NB4 (cell line): ENCODE measurements around the gene MGA.

Experiments used
- CTCF ChIP-seq: IDR thresholded peaks from one replicate; pipeline ENCODE4 v1.5.1; 2012; ENCODE audit warnings: low read depth, low read length
- MAX ChIP-seq: IDR thresholded peaks from 2 replicates; pipeline ENCODE4 v1.6.1; 2011; ENCODE audit warnings: low read depth, low read length
- MYC ChIP-seq: IDR thresholded peaks from 2 replicates; pipeline ENCODE4 v1.6.1; 2011; ENCODE audit warnings: low read depth, low read length
- POLR2A ChIP-seq: IDR thresholded peaks from 2 replicates; pipeline ENCODE4 v1.6.1; 2011; ENCODE audit warnings: mild to moderate bottlenecking; ENCODE audit not compliant: insufficient read length; ENCODE audit errors: extremely low read depth

GRCh38 chr15:41653760-41654159 lies 6.4 kb upstream of the MGA start:
- no peak for TF ChIP-seq MYC
- TF ChIP-seq CTCF, result no peak
- TF ChIP-seq POLR2A, result no peak
- no peak for TF ChIP-seq MAX
